ENCODE measurements around the gene EFCAB11. TPM values are rescaled to one million over a fixed set of nuclear protein-coding genes. Genes with fewer than 3 reads are reported as not detected.

EFCAB11 gene
- total RNA-seq, 1 experiment from 2014 or later: 15.5 TPM

- H3K9me3 Mint-ChIP-seq: no peaks in the 10 kb centered on the region
- peaks cover 12% of the 10 kb centered on the region for H3K4me1 Mint-ChIP-seq
- no peaks in the 10 kb centered on the region for H3K27me3 Mint-ChIP-seq (ENCODE audit: low read depth)
- H3K36me3 Mint-ChIP-seq: no peaks in the 10 kb centered on the region
- no peak overlapping the region for H3K4me3 Mint-ChIP-seq
- ATAC-seq (no peak), DNase-seq (ENCODE audit: low spot score) (no peak)
- TF ChIP-seq E2F4 (CRISPR knock-in tag; IDR thresholded peaks at IDR 0.05; ENCODE audit: borderline replicate concordance, low read depth) (no peak), USF1 (CRISPR knock-in tag; IDR thresholded peaks at IDR 0.05) (no peak), NFATC4 (CRISPR knock-in tag; IDR thresholded peaks at IDR 0.05) (no peak), MXD4 (CRISPR knock-in tag; IDR thresholded peaks at IDR 0.05; ENCODE audit: borderline replicate concordance) (no peak), SOX15 (CRISPR knock-in tag; IDR thresholded peaks at IDR 0.05) (no peak), JUN (CRISPR knock-in tag; IDR thresholded peaks at IDR 0.05) (no peak), GRHL2 (CRISPR knock-in tag; IDR thresholded peaks at IDR 0.05; ENCODE audit: insufficient replicate concordance, severe bottlenecking) (no peak), ARID4B (CRISPR knock-in tag; IDR thresholded peaks at IDR 0.05; ENCODE audit: borderline replicate concordance) (no peak), TCF7 (CRISPR knock-in tag; IDR thresholded peaks at IDR 0.05; ENCODE audit: low read depth) (no peak), ATF1 (CRISPR knock-in tag; IDR thresholded peaks at IDR 0.05) (no peak), PRDM15 (CRISPR knock-in tag; IDR thresholded peaks at IDR 0.05) (no peak), FOXK1 (CRISPR knock-in tag; IDR thresholded peaks at IDR 0.05) (no peak), TEAD4 (CRISPR knock-in tag; IDR thresholded peaks at IDR 0.05) (no peak), CTCF (IDR thresholded peaks at IDR 0.05) (no peak), KAT7 (CRISPR knock-in tag; IDR thresholded peaks at IDR 0.05; ENCODE audit: borderline replicate concordance) (no peak), ATF3 (CRISPR knock-in tag; conservative IDR thresholded peaks at IDR 0.05) (no peak), ZNF317 (CRISPR knock-in tag; IDR thresholded peaks at IDR 0.05; ENCODE audit: borderline replicate concordance, low read depth) (no peak), ZBTB43 (CRISPR knock-in tag; IDR thresholded peaks at IDR 0.05) (no peak), HMGXB4 (CRISPR knock-in tag; IDR thresholded peaks at IDR 0.05) (no peak), GTF2I (CRISPR knock-in tag; conservative IDR thresholded peaks at IDR 0.05) (no peak)
- H3K27ac Mint-ChIP-seq: no peak overlapping the region
- ChIA-PET POLR2A (no interaction called here), CTCF (no interaction called here)
These were observed 144.4 kb downstream of the EFCAB11 start for GRCh38 chr14:89810101-89810500.
